ENCODE measurements around the gene AKNA.

GRCh38 chr9:114304416-114305188 lies 83.2 kb downstream of the AKNA start:
- TF ChIP-seq FOXJ3 (CRISPR knock-in tag; IDR thresholded peaks at IDR 0.05) = no peak
- TF ChIP-seq NFIC (IDR thresholded peaks at IDR 0.05; ENCODE audit: borderline replicate concordance) = no peak
- TF ChIP-seq, protein P1, sequence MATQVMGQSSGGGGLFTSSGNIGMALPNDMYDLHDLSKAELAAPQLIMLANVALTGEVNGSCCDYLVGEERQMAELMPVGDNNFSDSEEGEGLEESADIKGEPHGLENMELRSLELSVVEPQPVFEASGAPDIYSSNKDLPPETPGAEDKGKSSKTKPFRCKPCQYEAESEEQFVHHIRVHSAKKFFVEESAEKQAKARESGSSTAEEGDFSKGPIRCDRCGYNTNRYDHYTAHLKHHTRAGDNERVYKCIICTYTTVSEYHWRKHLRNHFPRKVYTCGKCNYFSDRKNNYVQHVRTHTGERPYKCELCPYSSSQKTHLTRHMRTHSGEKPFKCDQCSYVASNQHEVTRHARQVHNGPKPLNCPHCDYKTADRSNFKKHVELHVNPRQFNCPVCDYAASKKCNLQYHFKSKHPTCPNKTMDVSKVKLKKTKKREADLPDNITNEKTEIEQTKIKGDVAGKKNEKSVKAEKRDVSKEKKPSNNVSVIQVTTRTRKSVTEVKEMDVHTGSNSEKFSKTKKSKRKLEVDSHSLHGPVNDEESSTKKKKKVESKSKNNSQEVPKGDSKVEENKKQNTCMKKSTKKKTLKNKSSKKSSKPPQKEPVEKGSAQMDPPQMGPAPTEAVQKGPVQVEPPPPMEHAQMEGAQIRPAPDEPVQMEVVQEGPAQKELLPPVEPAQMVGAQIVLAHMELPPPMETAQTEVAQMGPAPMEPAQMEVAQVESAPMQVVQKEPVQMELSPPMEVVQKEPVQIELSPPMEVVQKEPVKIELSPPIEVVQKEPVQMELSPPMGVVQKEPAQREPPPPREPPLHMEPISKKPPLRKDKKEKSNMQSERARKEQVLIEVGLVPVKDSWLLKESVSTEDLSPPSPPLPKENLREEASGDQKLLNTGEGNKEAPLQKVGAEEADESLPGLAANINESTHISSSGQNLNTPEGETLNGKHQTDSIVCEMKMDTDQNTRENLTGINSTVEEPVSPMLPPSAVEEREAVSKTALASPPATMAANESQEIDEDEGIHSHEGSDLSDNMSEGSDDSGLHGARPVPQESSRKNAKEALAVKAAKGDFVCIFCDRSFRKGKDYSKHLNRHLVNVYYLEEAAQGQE (IDR thresholded peaks at IDR 0.05; ENCODE audit: low read depth, low read length) = no peak
- TF ChIP-seq, protein P2, sequence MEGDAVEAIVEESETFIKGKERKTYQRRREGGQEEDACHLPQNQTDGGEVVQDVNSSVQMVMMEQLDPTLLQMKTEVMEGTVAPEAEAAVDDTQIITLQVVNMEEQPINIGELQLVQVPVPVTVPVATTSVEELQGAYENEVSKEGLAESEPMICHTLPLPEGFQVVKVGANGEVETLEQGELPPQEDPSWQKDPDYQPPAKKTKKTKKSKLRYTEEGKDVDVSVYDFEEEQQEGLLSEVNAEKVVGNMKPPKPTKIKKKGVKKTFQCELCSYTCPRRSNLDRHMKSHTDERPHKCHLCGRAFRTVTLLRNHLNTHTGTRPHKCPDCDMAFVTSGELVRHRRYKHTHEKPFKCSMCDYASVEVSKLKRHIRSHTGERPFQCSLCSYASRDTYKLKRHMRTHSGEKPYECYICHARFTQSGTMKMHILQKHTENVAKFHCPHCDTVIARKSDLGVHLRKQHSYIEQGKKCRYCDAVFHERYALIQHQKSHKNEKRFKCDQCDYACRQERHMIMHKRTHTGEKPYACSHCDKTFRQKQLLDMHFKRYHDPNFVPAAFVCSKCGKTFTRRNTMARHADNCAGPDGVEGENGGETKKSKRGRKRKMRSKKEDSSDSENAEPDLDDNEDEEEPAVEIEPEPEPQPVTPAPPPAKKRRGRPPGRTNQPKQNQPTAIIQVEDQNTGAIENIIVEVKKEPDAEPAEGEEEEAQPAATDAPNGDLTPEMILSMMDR (IDR thresholded peaks at IDR 0.05) = no peak
- no peak for TF ChIP-seq NRF1 (IDR thresholded peaks at IDR 0.05; ENCODE audit: low read depth, low read length)
- TF ChIP-seq TEAD4 (IDR thresholded peaks at IDR 0.05; ENCODE audit: borderline replicate concordance, insufficient read depth) = no peak
- TF ChIP-seq MXI1 (IDR thresholded peaks at IDR 0.05; ENCODE audit: low read depth, low read length) = no peak
- TF ChIP-seq, protein P3, sequence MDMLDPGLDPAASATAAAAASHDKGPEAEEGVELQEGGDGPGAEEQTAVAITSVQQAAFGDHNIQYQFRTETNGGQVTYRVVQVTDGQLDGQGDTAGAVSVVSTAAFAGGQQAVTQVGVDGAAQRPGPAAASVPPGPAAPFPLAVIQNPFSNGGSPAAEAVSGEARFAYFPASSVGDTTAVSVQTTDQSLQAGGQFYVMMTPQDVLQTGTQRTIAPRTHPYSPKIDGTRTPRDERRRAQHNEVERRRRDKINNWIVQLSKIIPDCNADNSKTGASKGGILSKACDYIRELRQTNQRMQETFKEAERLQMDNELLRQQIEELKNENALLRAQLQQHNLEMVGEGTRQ (IDR thresholded peaks at IDR 0.05; ENCODE audit: borderline replicate concordance, low read depth, low read length) = no peak
- TF ChIP-seq EZH2phosphoT487 (IDR thresholded peaks at IDR 0.05; ENCODE audit: borderline replicate concordance, low read depth) = no peak
- no peak for TF ChIP-seq POLR2AphosphoS5 (IDR thresholded peaks at IDR 0.05; ENCODE audit: low read depth, low read length)
- TF ChIP-seq CHD2 (IDR thresholded peaks at IDR 0.05; ENCODE audit: low read length, partially characterized antibody) = no peak
- no peak for TF ChIP-seq SIN3A (IDR thresholded peaks at IDR 0.05; ENCODE audit: borderline replicate concordance, low read depth, low read length)
- TF ChIP-seq YY1 (IDR thresholded peaks at IDR 0.05; ENCODE audit: low read depth) = no peak
